Aorta (tissue), 5 donors: Measurements from ENCODE around the gene USP2. TPM values are rescaled to one million over a fixed set of nuclear protein-coding genes. Genes with fewer than 3 reads are reported as not detected.

Experiments
- ATAC-seq: fragments of 200-7000 bp; cut with Tn5 transposase; one replicate; pipeline ENCODE4 v1.9.1; 2022; ENCODE audit warnings: moderate library complexity; ENCODE audit not compliant: low FRiP score
- DNase-seq, 2 donors: peaks; one replicate each; pipeline ENCODE4 v3.0.0-alpha.2; 2020
- H3K27ac ChIP-seq, 2 donors: one replicate each; pipeline ENCODE4 v1.5.1; 2013; ENCODE audit warnings: low read length in 2 of 2, mild to moderate bottlenecking in 2 of 2, moderate library complexity in 2 of 2, control low read depth in 1 of 2, inconsistent platforms in 1 of 2, low read depth in 1 of 2
- H3K27me3 ChIP-seq, 2 donors: one replicate each; pipeline ENCODE4 v1.6.1; 2013; ENCODE audit warnings: control low read depth in 1 of 2, low read length in 1 of 2, mild to moderate bottlenecking in 1 of 2, moderate library complexity in 1 of 2; ENCODE audit not compliant: insufficient read depth in 2 of 2, control insufficient read depth in 1 of 2
- H3K36me3 ChIP-seq, 2 donors: one replicate each; pipeline ENCODE4 v1.6.1; 2013; ENCODE audit warnings: control low read depth in 1 of 2, low read length in 1 of 2, mild to moderate bottlenecking in 1 of 2; ENCODE audit not compliant: insufficient read depth in 2 of 2, control insufficient read depth in 1 of 2
- H3K4me1 ChIP-seq, 2 donors: one replicate each; pipeline ENCODE4 v1.6.1; 2013; ENCODE audit warnings: low read length in 2 of 2, control low read depth in 1 of 2, mild to moderate bottlenecking in 1 of 2, moderate library complexity in 1 of 2; ENCODE audit not compliant: insufficient read depth in 2 of 2, control insufficient read depth in 1 of 2
- H3K4me3 ChIP-seq, 2 donors: one replicate each; pipeline ENCODE4 v1.5.1; 2013; ENCODE audit warnings: low read length in 2 of 2, control low read depth in 1 of 2, mild to moderate bottlenecking in 1 of 2
- H3K9me3 ChIP-seq: one replicate; pipeline ENCODE4 v1.6.1; 2013; ENCODE audit warnings: mild to moderate bottlenecking, low read length; ENCODE audit not compliant: control insufficient read depth
- WGBS, 2 donors: extraction: QIAGEN DNeasy Blood & Tissue Kit; methylation state at CpG; one replicate each; pipeline ENCODE4 v1.1.7; 2013; 5-methylcytosine and 5-hydroxymethylcytosine counted together
- intact Hi-C, 2 donors: fragments of 100-400 bp; cut with DNase I; formaldehyde crosslinking; loops; one replicate each; pipeline versions ENCODE4 v1.14.2 to v1.15.0; 2022
- polyA plus RNA-seq, 2 donors: library from polyadenylated mRNA; stranded (reverse); fragments of 200-250 nt; gene quantifications; one replicate each; pipeline ENCODE4 v1.2.3, GENCODE V29; 2013
- total RNA-seq, 2 donors: library from RNA; stranded (reverse); fragmentation: NEBNext Ultra II Directional; extraction: Animal tissue kit (Norgen Biotek cat#: 25700); gene quantifications; one replicate each; pipeline ENCODE4 v1.2.1, GENCODE V29; 2021
- donor health status: healthy with polysubstance abuse.
- donor health status: Bipolar disorder and iron deficiency.
- donor health status: DM: no; HTN: no; CAD: no.
- donor health status: DM: no; HTN: no; CAD: no.
- donor health status: DM: yes; HTN: yes; CAD: no.

USP2 gene
- total and polyA plus RNA-seq, 4 donors = 0.18 to 3.0 (median 1.9) TPM

DNA sequence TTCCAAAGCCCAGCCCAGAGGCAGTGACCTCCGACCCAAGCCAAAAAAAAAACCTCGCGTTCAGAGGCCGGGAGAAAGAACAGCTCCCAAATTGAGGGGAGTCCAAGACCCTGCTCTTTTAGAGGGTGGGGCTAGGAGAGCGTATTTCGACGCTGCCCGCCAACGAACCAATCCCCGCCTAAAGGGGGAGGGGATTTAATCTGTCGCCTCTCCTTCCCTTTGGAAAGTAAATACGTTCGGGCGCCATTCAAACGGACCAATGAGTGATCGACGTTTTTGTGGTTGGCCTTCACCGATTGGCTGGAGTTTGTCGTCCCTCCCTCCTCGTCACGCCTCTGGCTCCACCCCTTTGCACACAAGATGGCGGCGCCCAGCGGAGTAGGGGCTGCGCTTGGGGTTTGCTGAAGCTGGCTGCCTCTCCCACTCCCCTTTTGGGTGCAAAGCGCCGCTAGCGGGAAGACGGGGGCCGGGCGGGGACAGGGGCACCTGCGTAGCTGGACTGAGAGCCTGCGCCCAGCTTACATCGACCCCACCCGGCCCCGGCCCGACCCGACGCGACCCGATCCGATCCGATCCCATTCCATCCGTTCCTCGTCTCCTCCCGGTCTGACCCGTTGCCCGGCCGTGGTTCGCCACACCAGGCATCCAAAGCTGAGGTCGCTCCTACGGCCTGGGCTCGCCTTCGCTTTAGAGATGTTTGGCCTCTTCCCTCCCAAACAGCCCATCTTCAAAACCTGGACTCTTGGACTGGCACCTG lies 47.1 kb downstream of the USP2 start, which contains the start of gene RNF26:
TSS of gene RNF26 (plus strand) at position 354 of the 757 bp plus-strand sequence. CDS start 596 bp downstream, outside the sequence.
- H3K4me1 ChIP-seq = no peaks in the 10 kb centered on the region
- DNase-seq (peak; percentile 95 to 96), ATAC-seq (peak; percentile 94)
- H3K9me3 ChIP-seq = no peaks in the 10 kb centered on the region
- H3K36me3 ChIP-seq = no peaks in the 10 kb centered on the region
- H3K27me3 ChIP-seq = no peaks in the 10 kb centered on the region
- intact Hi-C loops = loop anchor here in 1 of 2 donors (10.0 kb wide), 1 partner anchor 190 kb away; the partner anchor contains the start of gene ABCG4
- peak within 1 kb of the TSS; percentile 87 to 98 for H3K4me3 ChIP-seq
- 0 to 1% methylated on average over 45 to 54 of the region's 54 CpGs for WGBS, 2 donors
- peak within 1 kb of the TSS in 1 of 2 donors; percentile 74 for H3K27ac ChIP-seq

DNA sequence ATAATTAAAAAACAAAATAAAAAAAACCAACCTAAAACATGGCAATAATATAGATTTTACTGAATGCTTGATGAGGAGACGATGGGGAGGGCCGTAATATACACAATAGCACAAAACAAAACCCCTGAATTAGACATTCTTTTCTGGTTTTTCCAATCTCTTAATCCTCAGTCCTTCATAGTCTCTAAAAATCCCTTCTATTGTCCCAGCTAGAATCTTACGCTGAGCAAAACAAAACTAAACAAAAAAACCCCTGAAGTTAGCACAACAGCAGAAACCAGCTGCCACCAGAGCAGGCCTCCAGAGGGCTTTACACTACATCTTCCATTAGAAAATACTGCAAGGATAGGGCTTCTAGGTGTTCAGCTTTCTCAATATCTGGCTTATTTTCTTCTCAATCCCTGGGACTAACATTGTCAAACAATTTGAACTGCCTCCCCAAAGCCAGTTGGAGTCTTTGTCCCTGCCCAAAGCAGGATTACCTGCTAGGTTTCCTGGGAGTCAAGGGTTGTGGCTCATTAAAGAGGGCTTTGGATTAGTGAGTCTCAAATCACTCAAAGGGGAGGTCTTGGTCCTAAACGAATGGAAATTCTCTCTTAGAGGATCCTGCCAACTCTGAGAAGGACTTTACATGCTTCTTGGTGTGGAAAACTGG lies 49.3 kb downstream of the USP2 start:
- Histone ChIP-seq H3K27ac (no peak overlapping the region), H3K4me1 (no peaks in the 10 kb centered on the region), H3K9me3 (no peaks in the 10 kb centered on the region), H3K36me3 (no peaks in the 10 kb centered on the region), H3K4me3 (no peak overlapping the region), H3K27me3 (no peaks in the 10 kb centered on the region)
- DNase-seq (no peak), ATAC-seq (no peak)
- WGBS, 2 donors = 80 to 81% methylated on average over 4 of the region's 4 CpGs
- intact Hi-C loops = loop anchor here in 1 of 2 donors (10.0 kb wide), 1 partner anchor 187 kb away; the partner anchor contains the start of gene ABCG4

DNA sequence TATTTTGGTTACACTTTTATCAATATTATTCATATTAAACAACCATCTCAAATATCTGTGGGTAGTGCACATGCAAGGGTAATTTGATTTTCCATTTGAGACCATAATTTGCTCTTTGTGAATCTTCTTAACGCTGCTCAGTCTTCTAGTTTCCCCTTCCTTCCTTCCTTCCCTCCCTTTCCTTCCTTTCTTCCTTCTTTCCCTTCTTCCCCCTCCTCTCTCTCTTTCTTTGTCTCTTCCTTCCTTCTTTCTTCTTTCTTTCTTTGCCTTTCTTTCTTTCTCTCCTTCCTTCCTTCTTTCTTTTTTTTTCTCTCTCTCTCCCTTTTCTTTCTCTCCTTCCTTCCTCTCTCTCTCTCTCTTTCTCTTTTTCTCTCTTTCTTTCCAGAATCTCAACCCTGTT lies 51.3 kb downstream of the USP2 start:
- Histone ChIP-seq H3K27me3 (no peaks in the 10 kb centered on the region), H3K27ac (no peak overlapping the region), H3K4me1 (no peaks in the 10 kb centered on the region), H3K9me3 (no peaks in the 10 kb centered on the region), H3K4me3 (no peak overlapping the region), H3K36me3 (no peaks in the 10 kb centered on the region)
- DNase-seq (no peak), ATAC-seq (no peak)
- intact Hi-C loops = loop anchor here in 1 of 2 donors (10.0 kb wide), 1 partner anchor 185 kb away; the partner anchor contains the start of gene ABCG4
- WGBS, 2 donors = 63 to 83% methylated on average over 1 of the region's 1 CpG

DNA sequence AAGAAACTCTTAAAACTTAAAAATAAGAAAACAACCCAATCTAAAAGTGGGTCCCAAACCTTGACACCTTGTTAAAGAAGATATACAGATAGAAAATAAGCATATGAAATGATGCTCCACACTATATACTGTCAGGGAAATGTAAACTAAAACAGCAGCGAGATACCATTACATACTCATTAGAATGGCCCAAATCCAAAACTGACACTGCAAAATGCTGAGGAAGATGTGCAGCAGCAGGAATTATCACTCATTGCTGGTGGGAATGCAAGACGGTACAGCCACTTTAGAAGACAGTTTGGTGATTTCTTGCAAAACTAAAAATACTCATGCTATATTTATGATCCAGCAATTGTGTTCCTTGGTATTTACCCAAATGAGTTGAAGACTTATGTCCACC lies 52.2 kb downstream of the USP2 start:
- Histone ChIP-seq H3K9me3 (no peaks in the 10 kb centered on the region), H3K27ac (no peak overlapping the region), H3K4me1 (no peaks in the 10 kb centered on the region), H3K27me3 (no peaks in the 10 kb centered on the region), H3K36me3 (no peaks in the 10 kb centered on the region), H3K4me3 (no peak overlapping the region)
- intact Hi-C loops = no loop called here
- WGBS, 2 donors = 46 to 57% methylated on average over 2 of the region's 2 CpGs
- DNase-seq (no peak), ATAC-seq (no peak)

DNA sequence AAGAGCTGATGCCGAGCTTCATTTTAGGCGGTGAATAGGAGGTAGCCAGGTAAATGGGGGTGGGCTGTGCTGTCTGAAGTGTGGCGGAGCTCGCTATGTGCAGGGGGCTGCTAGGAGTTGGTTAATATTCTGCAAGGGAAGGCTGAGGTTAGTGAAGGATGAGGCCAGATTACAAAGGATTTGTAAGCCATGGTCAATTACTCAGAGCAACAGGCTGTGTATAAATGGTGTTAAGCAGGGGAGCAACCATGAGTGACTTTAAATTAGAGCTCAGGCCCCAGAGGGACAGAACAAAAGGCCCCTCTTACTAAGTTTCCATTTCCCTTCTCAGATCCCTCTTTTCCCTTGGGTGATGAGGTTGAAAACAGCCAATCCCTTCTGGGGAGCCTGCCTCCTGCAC lies 57.3 kb downstream of the USP2 start:
- Histone ChIP-seq H3K4me1 (no peaks in the 10 kb centered on the region), H3K9me3 (no peaks in the 10 kb centered on the region), H3K36me3 (no peaks in the 10 kb centered on the region), H3K4me3 (no peak overlapping the region), H3K27me3 (no peaks in the 10 kb centered on the region), H3K27ac (no peak overlapping the region)
- no peak for DNase-seq
- WGBS, 2 donors = 65 to 71% methylated on average over 4 of the region's 4 CpGs
- intact Hi-C loops = loop anchor here (5.0 kb wide), 2 partner anchors 117 to 127 kb away; partner anchors contain the start of gene CBL (in 1 of the 2)
- ATAC-seq = no peak

DNA sequence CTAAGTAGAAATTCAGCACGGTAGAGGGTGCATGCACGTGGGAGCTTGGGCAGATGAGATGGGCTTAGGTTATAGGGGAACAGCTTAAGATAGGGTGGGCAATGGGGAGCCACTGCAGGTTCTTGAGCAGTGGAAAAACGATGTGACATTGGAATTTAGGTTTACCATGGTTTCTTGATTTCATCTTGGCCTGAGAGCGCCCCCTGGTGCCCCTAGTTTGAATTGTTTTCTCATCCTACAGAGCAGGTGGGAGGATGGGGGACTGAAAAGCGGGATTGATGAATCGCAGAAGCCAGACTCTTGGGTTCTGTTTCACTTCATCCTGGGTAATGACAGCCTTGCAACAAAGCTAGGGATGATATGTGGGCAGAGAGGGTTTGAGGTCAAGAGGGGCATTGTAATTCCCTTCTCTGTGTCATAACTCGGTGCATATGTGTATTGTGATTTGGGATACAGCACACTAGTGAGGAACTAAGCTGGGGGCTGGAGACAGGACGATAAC lies 57.9 kb downstream of the USP2 start:
- no peak overlapping the region for H3K4me3 ChIP-seq
- DNase-seq (peak; percentile 75 to 90), ATAC-seq (no peak)
- no peaks in the 10 kb centered on the region for H3K9me3 ChIP-seq
- no peaks in the 10 kb centered on the region for H3K27me3 ChIP-seq
- H3K36me3 ChIP-seq = no peaks in the 10 kb centered on the region
- intact Hi-C loops = loop anchor here (2.0 to 5.0 kb wide), 3 partner anchors 39 to 126 kb away; partner anchors contain the start of gene CBL (in 1 of the 2)
- WGBS, 2 donors = 13 to 15% methylated on average over 8 of the region's 8 CpGs
- H3K4me1 ChIP-seq = no peaks in the 10 kb centered on the region
- no peak overlapping the region for H3K27ac ChIP-seq

DNA sequence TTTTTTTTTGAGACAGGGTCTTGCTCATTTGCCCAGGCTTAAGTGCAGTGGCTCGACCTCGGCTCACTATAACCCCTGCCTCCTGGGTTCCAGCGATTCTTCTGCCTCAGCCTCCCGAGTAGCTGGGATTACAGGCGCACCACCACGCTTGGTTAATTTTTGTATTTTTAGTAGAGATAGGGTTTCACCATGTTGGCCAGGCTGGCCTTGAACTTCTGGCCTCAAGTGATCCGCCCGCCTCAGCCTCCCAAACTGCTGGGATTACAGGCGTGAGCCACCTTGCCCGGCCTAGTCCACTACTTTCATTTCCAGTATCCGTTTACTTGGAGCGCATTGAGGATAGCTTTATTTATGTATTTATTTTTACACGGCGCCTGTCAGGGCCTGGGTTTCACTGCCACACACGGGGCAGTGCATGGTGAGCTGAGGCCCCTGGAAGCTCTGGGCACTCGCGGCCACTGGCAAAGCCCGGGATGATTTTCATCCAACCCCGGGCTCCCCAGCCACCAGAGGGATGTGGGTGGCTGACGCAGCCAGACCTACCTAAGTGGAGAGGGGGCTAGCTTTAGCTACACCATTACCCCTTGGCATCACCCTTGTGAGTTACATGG lies 58.5 kb downstream of the USP2 start:
- H3K9me3 ChIP-seq = no peaks in the 10 kb centered on the region
- WGBS, 2 donors = 78 to 81% methylated on average over 18 to 20 of the region's 20 CpGs
- no peak for ATAC-seq
- H3K27me3 ChIP-seq = no peaks in the 10 kb centered on the region
- no peaks in the 10 kb centered on the region for H3K36me3 ChIP-seq
- intact Hi-C loops = loop anchor here (2.0 to 5.0 kb wide), 3 partner anchors 38 to 126 kb away; partner anchors contain the start of gene CBL (in 1 of the 2)
- H3K4me1 ChIP-seq = no peaks in the 10 kb centered on the region
- H3K27ac ChIP-seq = no peak overlapping the region
- no peak overlapping the region for H3K4me3 ChIP-seq
- no peak for DNase-seq

DNA sequence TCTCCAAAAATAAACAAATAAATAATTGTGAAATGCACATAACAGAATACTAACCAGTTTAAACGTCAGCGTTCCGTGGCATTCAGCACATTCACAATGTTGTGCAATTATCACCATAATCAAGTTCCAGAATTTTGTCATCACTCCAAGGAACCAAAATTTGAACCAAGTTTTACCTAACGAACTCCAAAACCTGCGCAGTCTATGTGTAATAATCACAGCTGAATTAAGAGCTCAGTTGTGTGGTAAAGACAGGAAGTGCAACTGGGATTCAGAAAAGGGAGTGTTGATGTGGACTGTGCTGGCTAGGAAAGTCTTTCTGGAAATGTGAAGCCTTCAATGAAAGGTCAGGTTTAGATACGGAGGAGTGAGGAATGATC lies 59.1 kb downstream of the USP2 start:
- Histone ChIP-seq H3K27me3 (no peaks in the 10 kb centered on the region), H3K27ac (no peak overlapping the region), H3K9me3 (no peaks in the 10 kb centered on the region), H3K4me3 (no peak overlapping the region), H3K36me3 (no peaks in the 10 kb centered on the region), H3K4me1 (no peaks in the 10 kb centered on the region)
- DNase-seq (no peak), ATAC-seq (no peak)
- intact Hi-C loops = loop anchor here (2.0 to 5.0 kb wide), 3 partner anchors 38 to 125 kb away; partner anchors contain the start of gene CBL (in 1 of the 2)
- 70 to 73% methylated on average over 6 of the region's 6 CpGs for WGBS, 2 donors
